Amniotic stem cell (primary cell): ENCODE data around the gene CLINT1.
A peak's percentile ranks its signal among the peaks of the same experiment; 100 is the strongest.

ENCODE experiments used
- DNase-seq: peaks from one replicate; lab custom pipeline; 2025; lab: John Stamatoyannopoulos, UW

CLINT1 gene

GRCh38 chr5:157820593-157821252 is 38.2 kb downstream of the CLINT1 start:
- peak; percentile 56 for DNase-seq

- no peak for DNase-seq
These were observed 39.3 kb downstream of the CLINT1 start for GRCh38 chr5:157819502-157820115.

GRCh38 chr5:157818368-157818767 is 40.6 kb downstream of the CLINT1 start:
- DNase-seq, result no peak

GRCh38 chr5:157817928-157818327 is 41.0 kb downstream of the CLINT1 start:
- DNase-seq, result no peak

GRCh38 chr5:157817387-157817702 is 41.6 kb downstream of the CLINT1 start:
- no peak for DNase-seq

GRCh38 chr5:157816682-157817386 is 42.1 kb downstream of the CLINT1 start:
- DNase-seq, result no peak

GRCh38 chr5:157812086-157812485 is 46.9 kb downstream of the CLINT1 start:
- no peak for DNase-seq

GRCh38 chr5:157808043-157808442 is 50.9 kb downstream of the CLINT1 start:
- DNase-seq, result no peak

GRCh38 chr5:157802736-157803135 is 56.2 kb downstream of the CLINT1 start:
- DNase-seq, result no peak

- no peak for DNase-seq
These were observed 58.8 kb downstream of the CLINT1 start for GRCh38 chr5:157800137-157800536.

- DNase-seq, result no peak
These were observed 59.4 kb downstream of the CLINT1 start for GRCh38 chr5:157799578-157799977.

GRCh38 chr5:157793301-157793700 is 65.6 kb downstream of the CLINT1 start:
- no peak for DNase-seq

- no peak for DNase-seq
These were observed 73.1 kb downstream of the CLINT1 start for GRCh38 chr5:157785801-157786200.

GRCh38 chr5:157779221-157779620 is 79.7 kb downstream of the CLINT1 start:
- DNase-seq, result no peak

- DNase-seq, result no peak
These were observed 80.7 kb downstream of the CLINT1 start for GRCh38 chr5:157778121-157778805.

- DNase-seq, result no peak
These were observed 86.8 kb downstream of the CLINT1 start for GRCh38 chr5:157772127-157772526.

GRCh38 chr5:157770665-157771064 is 88.3 kb downstream of the CLINT1 start:
- no peak for DNase-seq

- DNase-seq, result no peak
These were observed 91.3 kb downstream of the CLINT1 start for GRCh38 chr5:157767689-157768088.

- no peak for DNase-seq
These were observed 92.0 kb downstream of the CLINT1 start for GRCh38 chr5:157766902-157767301.

- DNase-seq, result no peak
These were observed 92.5 kb downstream of the CLINT1 start for GRCh38 chr5:157766442-157766841.

GRCh38 chr5:157764531-157764930 is 94.4 kb downstream of the CLINT1 start:
- DNase-seq, result no peak

- peak; percentile 24 for DNase-seq
These were observed 97.0 kb downstream of the CLINT1 start for GRCh38 chr5:157761690-157762621.
